Keratinocyte (primary cell): ENCODE data around the gene GLDN. TPM values are rescaled to one million over a fixed set of nuclear protein-coding genes. Genes with fewer than 3 reads are reported as not detected.

ENCODE experiments used
- DNase-seq: peaks from one replicate; pipeline ENCODE4 v3.0.0-alpha.2; 2011; ENCODE audit warnings: low read depth, missing footprints, low spot score
- FAIRE-seq: peaks from 2 replicates; lab custom pipeline; 2011; peaks lifted over from hg19 to GRCh38; lab: Jason Lieb, UNC
- H2AFZ ChIP-seq: 2 replicates; pipeline ENCODE4 v1.6.0; 2012; ENCODE audit warnings: low read length, control low read depth, inconsistent platforms; ENCODE audit not compliant: control insufficient read depth
- H3K27ac ChIP-seq: 2 replicates; pipeline ENCODE4 v1.5.1; 2011; ENCODE audit warnings: low read length; ENCODE audit not compliant: control insufficient read depth, insufficient read depth
- H3K27me3 ChIP-seq: 3 replicates; pipeline ENCODE4 v1.6.0; 2011; ENCODE audit warnings: low read length; ENCODE audit not compliant: control insufficient read depth, insufficient read depth; ENCODE audit errors: extremely low read depth
- H3K36me3 ChIP-seq, 2 experiments: 2 replicates in 1 of 2; 3 replicates in 1 of 2; pipeline ENCODE4 v1.5.1; 2011; ENCODE audit warnings: low read length in 2 of 2, mild to moderate bottlenecking in 1 of 2; ENCODE audit not compliant: control insufficient read depth in 2 of 2, insufficient read depth in 2 of 2; ENCODE audit errors: extremely low read depth in 1 of 2
- H3K4me1 ChIP-seq: 3 replicates; pipeline ENCODE4 v1.5.1; 2011; ENCODE audit warnings: low read length; ENCODE audit not compliant: control insufficient read depth, insufficient read depth; ENCODE audit errors: extremely low read depth
- H3K4me2 ChIP-seq: 3 replicates; pipeline ENCODE4 v1.6.0; 2011; ENCODE audit warnings: low read depth, low read length; ENCODE audit not compliant: control insufficient read depth, insufficient read depth; ENCODE audit errors: extremely low read depth
- H3K4me3 ChIP-seq, 3 experiments: fragments of 200-600 bp in 1 of 3; sonication (generic) in 1 of 3; 2 replicates in 2 of 3; 3 replicates in 1 of 3; pipeline ENCODE4 v1.5.1; 2011 to 2016; ENCODE audit warnings: low read length in 3 of 3, mild to moderate bottlenecking in 3 of 3, control low read depth in 2 of 3, inconsistent platforms in 1 of 3, low read depth in 1 of 3, mixed read lengths in 1 of 3, mixed run types in 1 of 3, moderate library complexity in 1 of 3; ENCODE audit not compliant: control insufficient read depth in 2 of 3, insufficient read depth in 2 of 3; ENCODE audit errors: extremely low read depth in 1 of 3
- H3K79me2 ChIP-seq: 2 replicates; pipeline ENCODE4 v1.6.0; 2012; ENCODE audit warnings: low read length; ENCODE audit not compliant: control insufficient read depth, insufficient read depth
- H3K9ac ChIP-seq: 3 replicates; pipeline ENCODE4 v1.6.0; 2011; ENCODE audit warnings: low read length; ENCODE audit not compliant: control insufficient read depth, insufficient read depth; ENCODE audit errors: extremely low read depth
- H3K9me1 ChIP-seq: 3 replicates; pipeline ENCODE4 v1.6.0; 2011; ENCODE audit warnings: low read length; ENCODE audit not compliant: control insufficient read depth, insufficient read depth; ENCODE audit errors: extremely low read depth
- H3K9me3 ChIP-seq: 2 replicates; pipeline ENCODE4 v1.5.1; 2012; ENCODE audit warnings: low read depth, low read length; ENCODE audit not compliant: control insufficient read depth
- H4K20me1 ChIP-seq: 3 replicates; pipeline ENCODE4 v1.6.0; 2011; ENCODE audit warnings: low read length; ENCODE audit not compliant: control insufficient read depth, insufficient read depth; ENCODE audit errors: extremely low read depth
- EZH2 ChIP-seq: IDR thresholded peaks from one replicate; pipeline ENCODE4 v1.6.1; 2012; ENCODE audit warnings: inconsistent platforms, mild to moderate bottlenecking, low read length, moderate library complexity
- dilution Hi-C: fragments of 300-500 bp; cut with MboI; formaldehyde crosslinking; loops from one replicate; pipeline ENCODE4 v1.7.0; 2020; ENCODE audit warnings: low sequenced_read_pairs; ENCODE audit not compliant: extremely low pct_ligation_motif_present
- polyA plus RNA-seq, 5 experiments: library from polyadenylated mRNA; depleted of rRNA in 3 of 5; stranded (reverse) in 3 of 5; stranded (forward) in 1 of 5; unstranded in 1 of 5; fragments of >200 nt; gene quantifications; 1 replicate in 1 of 5; 2 replicates in 3 of 5; 3 replicates in 1 of 5; pipeline versions ENCODE4 v1.2.1 to v1.2.3, GENCODE V29; 2011 to 2012; ENCODE audit warnings: missing spikeins in 2 of 5, low read depth in 1 of 5, low replicate concordance in 1 of 5
- TF ChIP-seq, protein P1 (sequence below), 3 experiments: IDR thresholded peaks in 1 of 3; conservative IDR thresholded peaks in 1 of 3; optimal IDR thresholded peaks in 1 of 3; 2 replicates in 2 of 3; 3 replicates in 1 of 3; pipeline versions ENCODE3 to v1.5.1; 2011; ENCODE audit warnings: low read length in 3 of 3, mild to moderate bottlenecking in 3 of 3, moderate library complexity in 2 of 3, control low read depth in 1 of 3, inconsistent platforms in 1 of 3; ENCODE audit not compliant: insufficient read depth in 2 of 3; ENCODE audit errors: extremely low read depth in 1 of 3

The GLDN gene
- polyA plus RNA-seq, 1 donor (not counting 4 experiments of a cell fraction or from before 2014, with no cell fraction given): 0.09 TPM

DNA sequence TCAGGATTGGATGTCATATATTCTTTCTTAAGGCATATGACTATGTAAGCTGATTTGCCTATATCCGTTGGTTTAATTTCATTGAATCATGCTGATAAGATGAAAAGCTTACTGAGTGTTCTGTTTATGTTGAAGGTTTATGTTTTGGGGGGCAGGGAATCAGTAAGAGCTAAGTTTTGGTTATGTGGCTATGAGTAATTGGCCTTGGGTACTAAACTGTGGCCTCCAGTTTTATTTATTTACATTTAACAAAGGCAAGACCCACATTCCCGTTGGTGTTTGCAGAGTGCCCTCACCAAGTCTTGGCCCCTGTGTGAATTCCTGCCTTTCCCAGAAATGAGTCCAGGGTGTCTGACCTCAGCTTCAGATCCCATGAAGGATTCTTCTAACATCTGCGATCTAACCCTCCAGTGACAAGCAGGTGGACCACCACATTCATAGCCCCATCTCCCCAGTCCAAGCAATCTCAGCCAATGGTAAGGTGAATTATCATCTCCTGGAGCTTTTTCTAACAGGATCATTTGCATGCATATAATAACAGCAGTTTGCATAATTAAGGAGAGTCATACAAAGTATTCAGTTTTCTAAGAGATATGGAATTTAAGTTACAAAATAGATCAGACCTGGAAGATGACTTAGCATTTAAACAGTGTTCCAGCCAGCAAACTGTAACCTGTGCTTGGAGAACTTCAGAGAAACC is 27.4 kb downstream of the GLDN start:
- H3K36me3 ChIP-seq: no peaks in the 10 kb centered on the region
- no peaks in the 10 kb centered on the region for H3K79me2 ChIP-seq
- H2AFZ ChIP-seq: no peak overlapping the region
- H3K9me1 ChIP-seq: no peaks in the 10 kb centered on the region
- no peaks in the 10 kb centered on the region for H3K9me3 ChIP-seq
- no peak overlapping the region for H3K27ac ChIP-seq
- no peak for FAIRE-seq
- dilution Hi-C loops: no loop called here
- peaks cover 4% of the 10 kb centered on the region for H3K27me3 ChIP-seq
- no peak for DNase-seq
- no peaks in the 10 kb centered on the region for H3K4me1 ChIP-seq
- H3K9ac ChIP-seq: no peak overlapping the region
- no peak for TF ChIP-seq EZH2
- TF ChIP-seq, protein P1, sequence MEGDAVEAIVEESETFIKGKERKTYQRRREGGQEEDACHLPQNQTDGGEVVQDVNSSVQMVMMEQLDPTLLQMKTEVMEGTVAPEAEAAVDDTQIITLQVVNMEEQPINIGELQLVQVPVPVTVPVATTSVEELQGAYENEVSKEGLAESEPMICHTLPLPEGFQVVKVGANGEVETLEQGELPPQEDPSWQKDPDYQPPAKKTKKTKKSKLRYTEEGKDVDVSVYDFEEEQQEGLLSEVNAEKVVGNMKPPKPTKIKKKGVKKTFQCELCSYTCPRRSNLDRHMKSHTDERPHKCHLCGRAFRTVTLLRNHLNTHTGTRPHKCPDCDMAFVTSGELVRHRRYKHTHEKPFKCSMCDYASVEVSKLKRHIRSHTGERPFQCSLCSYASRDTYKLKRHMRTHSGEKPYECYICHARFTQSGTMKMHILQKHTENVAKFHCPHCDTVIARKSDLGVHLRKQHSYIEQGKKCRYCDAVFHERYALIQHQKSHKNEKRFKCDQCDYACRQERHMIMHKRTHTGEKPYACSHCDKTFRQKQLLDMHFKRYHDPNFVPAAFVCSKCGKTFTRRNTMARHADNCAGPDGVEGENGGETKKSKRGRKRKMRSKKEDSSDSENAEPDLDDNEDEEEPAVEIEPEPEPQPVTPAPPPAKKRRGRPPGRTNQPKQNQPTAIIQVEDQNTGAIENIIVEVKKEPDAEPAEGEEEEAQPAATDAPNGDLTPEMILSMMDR (optimal IDR thresholded peaks at IDR 0.05 in 1 of 3, IDR thresholded peaks at IDR 0.05 in 1 of 3, conservative IDR thresholded peaks at IDR 0.05 in 1 of 3; ENCODE audit: extremely low read depth in 1 of 3, insufficient read depth in 2 of 3, low read length in 3 of 3): no peak
- no peak overlapping the region for H3K4me2 ChIP-seq
- H3K4me3 ChIP-seq: no peak overlapping the region
- H4K20me1 ChIP-seq: no peaks in the 10 kb centered on the region

DNA sequence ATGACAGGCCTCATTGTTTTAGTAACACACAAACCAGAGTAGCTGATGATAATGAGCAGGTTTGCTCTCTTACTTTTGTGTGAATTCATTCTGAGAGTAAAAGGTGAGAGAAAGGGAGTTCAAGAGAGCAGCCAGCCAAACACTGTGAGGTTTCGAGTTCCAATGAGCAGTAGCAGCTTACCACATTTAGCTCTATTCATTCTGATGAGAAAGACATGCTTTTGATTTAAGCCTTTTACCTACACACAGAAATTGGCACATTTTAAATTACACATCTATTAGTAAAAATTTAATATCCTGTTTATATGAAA is 28.0 kb downstream of the GLDN start:
- Histone ChIP-seq H2AFZ (no peak overlapping the region), H3K9me1 (no peaks in the 10 kb centered on the region), H3K27me3 (no peaks in the 10 kb centered on the region), H3K79me2 (no peaks in the 10 kb centered on the region), H3K36me3 (no peaks in the 10 kb centered on the region), H3K9ac (no peak overlapping the region), H3K27ac (no peak overlapping the region), H4K20me1 (no peaks in the 10 kb centered on the region), H3K4me2 (no peak overlapping the region), H3K4me1 (no peaks in the 10 kb centered on the region), H3K9me3 (no peaks in the 10 kb centered on the region), H3K4me3 (no peak overlapping the region)
- dilution Hi-C loops: no loop called here
- DNase-seq (no peak), FAIRE-seq (no peak)
- no peak for TF ChIP-seq EZH2
- TF ChIP-seq, protein P1 (optimal IDR thresholded peaks at IDR 0.05 in 1 of 3, IDR thresholded peaks at IDR 0.05 in 1 of 3, conservative IDR thresholded peaks at IDR 0.05 in 1 of 3; ENCODE audit: extremely low read depth in 1 of 3, insufficient read depth in 2 of 3, low read length in 3 of 3): no peak
